IPS-18c (cell line): ENCODE results near the gene OPRM1.
"Not testable (repeated sequence)": the region's sequence is repeated elsewhere in the genome, so short reads cannot be mapped to it uniquely, and the experiment has no call there.

Experiments used
- H3K4me3 ChIP-seq: 2 replicates; pipeline ENCODE4 v1.7.0; 2013; ENCODE audit warnings: low read depth, mild to moderate bottlenecking, low read length, moderate library complexity; ENCODE audit not compliant: insufficient read depth
- H3K9me3 ChIP-seq: one replicate; pipeline ENCODE4 v1.6.1; 2013; ENCODE audit warnings: mild to moderate bottlenecking, low read length, moderate library complexity; ENCODE audit not compliant: control insufficient read depth, insufficient read depth

Gene OPRM1

GRCh38 chr6:154070657-154071056 is 31.6 kb downstream of the OPRM1 start:
- H3K9me3 ChIP-seq, result peaks cover 2% of the 10 kb centered on the region
- H3K4me3 ChIP-seq, result no peak overlapping the region

GRCh38 chr6:154071236-154071635 is 32.2 kb downstream of the OPRM1 start:
- H3K9me3 ChIP-seq, result peaks cover 2% of the 10 kb centered on the region
- no peak overlapping the region for H3K4me3 ChIP-seq

- H3K4me3 ChIP-seq, result no peak overlapping the region
Measured at GRCh38 chr6:154071711-154072110, 32.7 kb downstream of the OPRM1 start.

GRCh38 chr6:154078596-154078995 is 39.6 kb downstream of the OPRM1 start:
- not testable (repeated sequence) for H3K4me3 ChIP-seq, H3K9me3 ChIP-seq

More at GRCh38 chr6:154071711-154072110, 32.7 kb downstream of the OPRM1 start:
- H3K9me3 ChIP-seq, result peaks cover 2% of the 10 kb centered on the region

- no peaks in the 10 kb centered on the region for H3K9me3 ChIP-seq
- no peak overlapping the region for H3K4me3 ChIP-seq
Measured at GRCh38 chr6:154080461-154081189, 41.6 kb downstream of the OPRM1 start.

GRCh38 chr6:154086510-154086909 is 47.5 kb downstream of the OPRM1 start:
- Histone ChIP-seq H3K4me3 (no peak overlapping the region), H3K9me3 (no peaks in the 10 kb centered on the region)

GRCh38 chr6:154092326-154092962 is 53.4 kb downstream of the OPRM1 start:
- no peak overlapping the region for H3K4me3 ChIP-seq
- no peaks in the 10 kb centered on the region for H3K9me3 ChIP-seq

GRCh38 chr6:154093231-154094044 is 54.4 kb downstream of the OPRM1 start:
- Histone ChIP-seq H3K4me3 (no peak overlapping the region), H3K9me3 (no peaks in the 10 kb centered on the region)

- H3K9me3 ChIP-seq, result no peaks in the 10 kb centered on the region
- no peak overlapping the region for H3K4me3 ChIP-seq
Measured at GRCh38 chr6:154095571-154095970, 56.5 kb downstream of the OPRM1 start.

- Histone ChIP-seq H3K9me3 (no peaks in the 10 kb centered on the region), H3K4me3 (no peak overlapping the region)
Measured at GRCh38 chr6:154096316-154096715, 57.3 kb downstream of the OPRM1 start.

GRCh38 chr6:154096834-154097233 is 57.8 kb downstream of the OPRM1 start:
- Histone ChIP-seq H3K4me3 (no peak overlapping the region), H3K9me3 (no peaks in the 10 kb centered on the region)

- Histone ChIP-seq H3K4me3 (no peak overlapping the region), H3K9me3 (no peaks in the 10 kb centered on the region)
Measured at GRCh38 chr6:154099211-154099610, 60.2 kb downstream of the OPRM1 start.

- Histone ChIP-seq H3K4me3 (no peak overlapping the region), H3K9me3 (no peaks in the 10 kb centered on the region)
Measured at GRCh38 chr6:154106251-154106650, 67.2 kb downstream of the OPRM1 start.

GRCh38 chr6:154111025-154111424 is 72.0 kb downstream of the OPRM1 start:
- H3K9me3 ChIP-seq, result no peaks in the 10 kb centered on the region
- H3K4me3 ChIP-seq, result no peak overlapping the region

- Histone ChIP-seq H3K9me3 (no peaks in the 10 kb centered on the region), H3K4me3 (no peak overlapping the region)
Measured at GRCh38 chr6:154112181-154112809, 73.3 kb downstream of the OPRM1 start.

GRCh38 chr6:154113392-154113791 is 74.4 kb downstream of the OPRM1 start:
- Histone ChIP-seq H3K9me3 (no peaks in the 10 kb centered on the region), H3K4me3 (no peak overlapping the region)

- no peaks in the 10 kb centered on the region for H3K9me3 ChIP-seq
- no peak overlapping the region for H3K4me3 ChIP-seq
Measured at GRCh38 chr6:154117485-154117884, 78.4 kb downstream of the OPRM1 start.
